ENCODE results near the gene TMEM170B. TPM values are rescaled to one million over a fixed set of nuclear protein-coding genes. Genes with fewer than 3 reads are reported as not detected.

The TMEM170B gene
- total and polyA plus RNA-seq, 3 donors from 2014 or later: 5.6 to 8.0 (median 6.5) TPM

DNA sequence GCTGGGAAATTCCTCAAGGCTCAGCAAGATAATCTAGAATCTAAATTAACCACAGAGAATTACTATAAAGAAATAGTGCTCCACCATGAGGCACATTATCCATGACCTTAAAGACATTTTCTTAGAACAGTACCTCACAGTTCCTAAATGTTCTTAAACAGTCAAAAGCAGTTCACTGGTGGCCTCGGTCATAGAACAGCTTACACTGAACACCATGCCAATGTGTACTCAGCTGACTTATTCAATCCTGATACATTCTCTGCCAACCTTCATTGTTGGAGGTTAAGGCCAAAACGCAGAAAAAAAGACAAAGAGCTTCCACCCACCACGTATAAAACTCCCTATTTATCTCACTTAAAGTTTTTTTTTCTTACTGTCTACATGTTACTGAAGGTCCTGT, 21.8 kb upstream of the TMEM170B start:
- Histone ChIP-seq H3K9me3 (no peaks in the 10 kb centered on the region), H3K27me3 (no peaks in the 10 kb centered on the region), H3K36me3 (ENCODE audit: low read depth, missing control alignments) (no peaks in the 10 kb centered on the region), H3K4me1 (no peaks in the 10 kb centered on the region), H3K27ac (no peak overlapping the region), H3K4me3 (no peak overlapping the region)
- intact Hi-C loops (cut with DNase I; ENCODE audit: low total_unique reads): no loop called here
- DNase-seq: no peak
- TF ChIP-seq, protein P1, sequence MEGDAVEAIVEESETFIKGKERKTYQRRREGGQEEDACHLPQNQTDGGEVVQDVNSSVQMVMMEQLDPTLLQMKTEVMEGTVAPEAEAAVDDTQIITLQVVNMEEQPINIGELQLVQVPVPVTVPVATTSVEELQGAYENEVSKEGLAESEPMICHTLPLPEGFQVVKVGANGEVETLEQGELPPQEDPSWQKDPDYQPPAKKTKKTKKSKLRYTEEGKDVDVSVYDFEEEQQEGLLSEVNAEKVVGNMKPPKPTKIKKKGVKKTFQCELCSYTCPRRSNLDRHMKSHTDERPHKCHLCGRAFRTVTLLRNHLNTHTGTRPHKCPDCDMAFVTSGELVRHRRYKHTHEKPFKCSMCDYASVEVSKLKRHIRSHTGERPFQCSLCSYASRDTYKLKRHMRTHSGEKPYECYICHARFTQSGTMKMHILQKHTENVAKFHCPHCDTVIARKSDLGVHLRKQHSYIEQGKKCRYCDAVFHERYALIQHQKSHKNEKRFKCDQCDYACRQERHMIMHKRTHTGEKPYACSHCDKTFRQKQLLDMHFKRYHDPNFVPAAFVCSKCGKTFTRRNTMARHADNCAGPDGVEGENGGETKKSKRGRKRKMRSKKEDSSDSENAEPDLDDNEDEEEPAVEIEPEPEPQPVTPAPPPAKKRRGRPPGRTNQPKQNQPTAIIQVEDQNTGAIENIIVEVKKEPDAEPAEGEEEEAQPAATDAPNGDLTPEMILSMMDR (IDR thresholded peaks at IDR 0.05): no peak
- TF ChIP-seq POLR2A (IDR thresholded peaks at IDR 0.05): no peak
- WGBS, 2 donors: 44 to 54% methylated on average over 3 of the region's 3 CpGs

DNA sequence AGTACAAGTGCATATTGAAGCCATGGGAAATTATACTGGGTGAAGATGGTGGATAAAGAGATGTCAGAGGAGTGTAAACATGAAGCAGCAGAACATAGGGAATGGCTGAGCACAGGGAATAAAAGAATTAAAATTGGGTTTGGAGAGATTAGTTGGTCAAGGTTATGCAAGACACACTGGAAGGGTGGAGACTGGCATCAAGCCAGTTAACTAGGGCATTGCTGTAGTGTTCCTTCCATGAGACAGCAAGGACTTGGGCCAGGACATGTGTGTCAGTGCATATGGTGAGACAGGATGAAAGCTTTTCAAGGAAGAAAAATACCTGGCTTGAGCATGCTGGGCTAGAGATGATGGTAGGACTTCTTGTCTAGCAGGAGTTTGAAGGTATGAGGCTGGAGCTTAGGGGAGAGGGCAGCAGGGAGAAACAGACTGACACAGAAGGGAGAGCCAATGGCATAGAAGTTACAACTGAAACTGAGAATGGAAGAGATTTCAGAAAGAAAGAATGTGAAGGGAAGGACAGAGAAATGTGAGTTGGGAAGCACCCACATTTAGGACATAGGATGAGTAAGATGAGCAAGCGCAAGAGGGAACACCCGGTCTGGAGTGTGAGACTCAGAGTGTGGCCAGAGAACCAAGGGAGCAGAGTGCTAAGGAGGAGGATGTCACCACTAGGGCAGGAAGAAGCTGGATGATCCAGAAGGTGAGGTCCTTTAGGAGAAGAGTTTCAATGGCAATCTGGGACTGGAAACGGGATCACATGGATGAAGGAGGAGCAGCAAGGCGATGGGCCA, 14.5 kb upstream of the TMEM170B start:
- no peaks in the 10 kb centered on the region for H3K36me3 ChIP-seq (ENCODE audit: low read depth, missing control alignments)
- no peaks in the 10 kb centered on the region for H3K27me3 ChIP-seq
- no peak overlapping the region for H3K4me3 ChIP-seq
- WGBS, 2 donors: 84 to 94% methylated on average over 4 of the region's 4 CpGs
- no peaks in the 10 kb centered on the region for H3K4me1 ChIP-seq
- TF ChIP-seq POLR2A (IDR thresholded peaks at IDR 0.05): no peak
- TF ChIP-seq, protein P1 (IDR thresholded peaks at IDR 0.05): no peak
- H3K9me3 ChIP-seq: no peaks in the 10 kb centered on the region
- no peak for DNase-seq
- intact Hi-C loops (cut with DNase I; ENCODE audit: low total_unique reads): no loop called here
- no peak overlapping the region for H3K27ac ChIP-seq

DNA sequence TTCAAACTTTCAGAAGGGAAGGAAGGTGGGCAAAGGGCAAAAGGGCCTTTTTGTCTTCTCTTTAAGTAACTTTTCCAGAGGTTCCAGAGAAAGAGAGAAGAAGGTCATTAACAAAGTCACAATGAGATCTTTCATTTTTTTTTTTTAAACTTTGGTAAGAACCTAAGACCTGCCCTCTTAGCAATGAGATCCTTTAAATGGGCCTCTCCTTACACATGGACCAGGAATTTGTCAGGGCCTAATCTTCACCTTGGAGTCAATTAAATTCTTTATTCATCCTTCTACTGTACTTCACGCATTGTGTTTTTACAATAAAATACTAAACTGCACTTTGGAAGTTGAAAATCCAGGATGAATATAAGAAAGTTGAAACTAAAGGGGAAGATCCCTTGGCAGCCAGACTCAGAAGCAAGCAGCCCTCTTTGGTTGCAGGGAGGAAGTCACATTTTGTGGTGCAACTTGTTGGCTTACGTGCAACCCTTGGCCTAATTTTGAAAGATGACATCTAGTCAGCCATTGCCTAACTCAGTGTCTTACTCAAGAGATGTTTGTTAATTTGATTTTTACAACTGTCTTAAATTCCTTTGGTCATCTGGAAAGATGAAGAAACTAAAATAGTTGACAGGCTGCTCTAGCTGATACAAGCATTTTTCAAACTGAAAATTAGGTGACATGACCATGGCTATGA, 11.9 kb upstream of the TMEM170B start:
- no peak for DNase-seq
- WGBS, 2 donors: 72 to 92% methylated on average over 2 of the region's 2 CpGs
- Histone ChIP-seq H3K27me3 (no peaks in the 10 kb centered on the region), H3K4me3 (no peak overlapping the region), H3K9me3 (no peaks in the 10 kb centered on the region), H3K4me1 (no peaks in the 10 kb centered on the region), H3K36me3 (ENCODE audit: low read depth, missing control alignments) (no peaks in the 10 kb centered on the region), H3K27ac (no peak overlapping the region)
- intact Hi-C loops (cut with DNase I; ENCODE audit: low total_unique reads): no loop called here
- TF ChIP-seq POLR2A (IDR thresholded peaks at IDR 0.05): no peak
- TF ChIP-seq, protein P1 (IDR thresholded peaks at IDR 0.05): no peak

DNA sequence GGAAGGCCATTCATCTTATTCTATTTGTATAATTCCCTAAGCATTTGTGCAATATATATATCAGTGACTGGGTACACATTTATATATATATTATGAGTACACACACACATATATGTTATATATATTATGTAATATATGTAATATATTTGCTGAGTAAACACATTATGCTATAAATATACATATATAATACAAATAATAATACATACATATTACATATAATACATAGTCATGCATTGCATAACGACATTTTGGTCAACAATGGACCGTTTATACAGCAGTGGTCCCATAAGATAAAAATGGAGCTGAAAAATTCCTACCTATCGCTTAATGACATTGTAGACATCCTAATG, 11.4 kb upstream of the TMEM170B start:
- no peaks in the 10 kb centered on the region for H3K4me1 ChIP-seq
- no peaks in the 10 kb centered on the region for H3K27me3 ChIP-seq
- no peaks in the 10 kb centered on the region for H3K36me3 ChIP-seq (ENCODE audit: low read depth, missing control alignments)
- DNase-seq: no peak
- no peak for TF ChIP-seq POLR2A (IDR thresholded peaks at IDR 0.05)
- TF ChIP-seq, protein P1 (IDR thresholded peaks at IDR 0.05): no peak
- WGBS, 2 donors: 79 to 89% methylated on average over 3 of the region's 3 CpGs
- H3K27ac ChIP-seq: no peak overlapping the region
- intact Hi-C loops (cut with DNase I; ENCODE audit: low total_unique reads): no loop called here
- H3K9me3 ChIP-seq: no peaks in the 10 kb centered on the region
- no peak overlapping the region for H3K4me3 ChIP-seq
